Liver (tissue), 9 donors: ENCODE data around the gene BHMT2. TPM values are rescaled to one million over a fixed set of nuclear protein-coding genes. Genes with fewer than 3 reads are reported as not detected.

Experiments used
- DNase-seq: peaks from one replicate; pipeline ENCODE4 v3.0.0-alpha.2; 2017; ENCODE audit warnings: low spot score
- H3K27ac ChIP-seq, 2 donors: one replicate each; pipeline ENCODE4 v1.7.0; 2013; ENCODE audit warnings: inconsistent platforms in 2 of 2, low read length in 2 of 2, control low read depth in 1 of 2, low read depth in 1 of 2, mild to moderate bottlenecking in 1 of 2
- H3K27me3 ChIP-seq, 4 donors: one replicate each; pipeline versions ENCODE4 v1.6.1 to v1.7.0; 2013; ENCODE audit warnings: low read length in 3 of 4, inconsistent platforms in 1 of 4, mild to moderate bottlenecking in 1 of 4, moderate library complexity in 1 of 4; ENCODE audit not compliant: control insufficient read depth in 4 of 4, insufficient read depth in 4 of 4
- H3K36me3 ChIP-seq, 4 donors: one replicate each; pipeline versions ENCODE4 v1.6.1 to v1.7.0; 2013; ENCODE audit warnings: low read length in 3 of 4, mild to moderate bottlenecking in 3 of 4, low read depth in 1 of 4, moderate library complexity in 1 of 4; ENCODE audit not compliant: control insufficient read depth in 4 of 4, insufficient read depth in 3 of 4
- H3K4me1 ChIP-seq, 4 donors: one replicate each; pipeline versions ENCODE4 v1.6.1 to v1.7.0; 2013; ENCODE audit warnings: low read length in 3 of 4, mild to moderate bottlenecking in 3 of 4, moderate library complexity in 1 of 4; ENCODE audit not compliant: control insufficient read depth in 4 of 4, insufficient read depth in 4 of 4
- H3K4me3 ChIP-seq, 3 donors: one replicate each; pipeline versions ENCODE4 v1.6.1 to v1.7.0; 2013; ENCODE audit warnings: low read length in 3 of 3, control low read depth in 1 of 3, low read depth in 1 of 3, mild to moderate bottlenecking in 1 of 3
- H3K9ac ChIP-seq, 2 donors: one replicate each; pipeline ENCODE4 v1.7.0; 2013; ENCODE audit warnings: low read length in 2 of 2, mild to moderate bottlenecking in 2 of 2, moderate library complexity in 2 of 2, control low read depth in 1 of 2, low read depth in 1 of 2
- H3K9me3 ChIP-seq, 4 donors: one replicate each; pipeline versions ENCODE4 v1.6.1 to v1.7.0; 2013; ENCODE audit warnings: low read length in 3 of 4; ENCODE audit not compliant: control insufficient read depth in 4 of 4
- EGR1 ChIP-seq, 2 donors: IDR thresholded peaks; 2 replicates each; pipeline ENCODE4 v1.6.1; 2016 to 2018; ENCODE audit warnings: antibody characterized with exemption in 2 of 2, low read depth in 2 of 2
- FOXA1 ChIP-seq: IDR thresholded peaks from 2 replicates; pipeline ENCODE4 v1.6.1; 2016; ENCODE audit warnings: antibody characterized with exemption
- FOXA2 ChIP-seq: IDR thresholded peaks from 2 replicates; pipeline ENCODE4 v1.6.1; 2016; ENCODE audit warnings: antibody characterized with exemption
- HNF4A ChIP-seq, 2 donors: conservative IDR thresholded peaks; 2 replicates each; pipeline ENCODE4 v1.6.1; 2016; ENCODE audit warnings: antibody characterized with exemption in 2 of 2, mild to moderate bottlenecking in 2 of 2
- HNF4G ChIP-seq: IDR thresholded peaks from 2 replicates; pipeline ENCODE4 v1.6.1; 2016; ENCODE audit warnings: antibody characterized with exemption
- NR2F2 ChIP-seq: IDR thresholded peaks from 2 replicates; pipeline ENCODE4 v1.6.1; 2016; ENCODE audit warnings: antibody characterized with exemption
- RXRA ChIP-seq, 2 donors: IDR thresholded peaks; 2 replicates each; pipeline ENCODE4 v1.6.1; 2017 to 2018; ENCODE audit warnings: antibody characterized with exemption in 2 of 2, mild to moderate bottlenecking in 1 of 2
- SP1 ChIP-seq: IDR thresholded peaks from 2 replicates; pipeline ENCODE4 v1.6.1; 2018; ENCODE audit warnings: antibody characterized with exemption, mild to moderate bottlenecking
- TAF1 ChIP-seq: conservative IDR thresholded peaks from 2 replicates; pipeline ENCODE4 v1.6.1; 2016; ENCODE audit warnings: antibody characterized with exemption, mild to moderate bottlenecking
- YY1 ChIP-seq: IDR thresholded peaks from 2 replicates; pipeline ENCODE4 v1.6.1; 2016; ENCODE audit warnings: antibody characterized with exemption, mild to moderate bottlenecking
- WGBS: extraction: QIAGEN DNeasy Blood & Tissue Kit; methylation state at CpG from one replicate; pipeline ENCODE4 v1.1.7; 2013; 5-methylcytosine and 5-hydroxymethylcytosine counted together
- polyA plus RNA-seq, 2 donors: library from polyadenylated mRNA; stranded (reverse) in 1 of 2; unstranded in 1 of 2; fragments of 200-250 nt in 1 of 2; fragments of >200 nt in 1 of 2; fragmentation: Nextera tagmentation in 1 of 2; extraction: Ambion mirVana in 1 of 2; gene quantifications; one replicate each; pipeline versions ENCODE4 v1.2.1 to v1.2.3, GENCODE V29; 2013 to 2015
- total RNA-seq, 2 donors: library from RNA; depleted of rRNA; stranded (reverse); fragments of >200 nt; gene quantifications; one replicate each; pipeline ENCODE4 v1.2.3, GENCODE V29; 2014
- TF ChIP-seq, protein P1 (sequence below): IDR thresholded peaks from 2 replicates; pipeline ENCODE4 v1.6.1; 2016; ENCODE audit warnings: antibody characterized with exemption
- TF ChIP-seq, protein P2 (sequence below): IDR thresholded peaks from 2 replicates; pipeline ENCODE4 v1.6.1; 2016; ENCODE audit warnings: antibody characterized with exemption, mild to moderate bottlenecking
- TF ChIP-seq, protein P3 (sequence below): IDR thresholded peaks from 2 replicates; pipeline ENCODE4 v1.6.1; 2016; ENCODE audit warnings: antibody characterized with exemption
- TF ChIP-seq, protein P4 (sequence below): fragments of 150-350 bp; IDR thresholded peaks from 2 replicates; pipeline ENCODE4 v1.5.1; 2017; ENCODE audit warnings: improper control_type of control experiment, low read depth, low read length; ENCODE audit not compliant: missing input control
- donor health status: healthy.
- donor health status: healthy.
- donor health status: healthy.
- donor health status: healthy.
- donor health status: healthy.

BHMT2 gene
- total and polyA plus RNA-seq, 4 donors: 62.3 to 374 (median 271) TPM

DNA sequence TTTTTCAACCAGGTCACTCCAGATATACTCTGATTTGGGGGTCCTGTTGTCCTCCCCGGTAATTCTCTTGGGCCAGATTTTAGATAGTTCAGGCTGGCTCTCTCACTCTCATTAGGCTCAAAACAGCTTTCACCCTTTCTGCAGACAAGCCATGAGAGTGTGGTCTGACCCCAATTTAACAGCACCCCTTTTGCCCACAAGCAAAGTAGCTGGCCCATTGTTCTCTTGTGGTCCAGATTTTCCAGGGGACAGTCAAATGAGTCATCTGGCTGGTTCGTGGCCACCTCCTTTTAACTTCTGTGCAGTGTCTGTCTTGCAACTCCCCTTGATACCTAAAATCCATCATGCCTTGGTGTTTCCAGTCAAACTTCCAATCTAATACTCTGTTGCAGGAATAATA is 16.5 kb downstream of the BHMT2 start:
- peaks cover 0 to 10% (median 8%) of the 10 kb centered on the region in 4 donors for H3K36me3 ChIP-seq
- H3K27ac ChIP-seq: peak overlapping the region in 1 of 2 donors; percentile 23
- no peak for TF ChIP-seq RXRA (IDR thresholded peaks at IDR 0.05)
- DNase-seq: no peak
- H3K4me1 ChIP-seq: peaks cover 11 to 19% (median 15%) of the 10 kb centered on the region in 4 donors
- no peak overlapping the region for H3K4me3 ChIP-seq
- no peak overlapping the region for H3K9ac ChIP-seq
- no peaks in the 10 kb centered on the region for H3K27me3 ChIP-seq
- 88% methylated on average over 2 of the region's 2 CpGs for WGBS
- no peaks in the 10 kb centered on the region for H3K9me3 ChIP-seq

DNA sequence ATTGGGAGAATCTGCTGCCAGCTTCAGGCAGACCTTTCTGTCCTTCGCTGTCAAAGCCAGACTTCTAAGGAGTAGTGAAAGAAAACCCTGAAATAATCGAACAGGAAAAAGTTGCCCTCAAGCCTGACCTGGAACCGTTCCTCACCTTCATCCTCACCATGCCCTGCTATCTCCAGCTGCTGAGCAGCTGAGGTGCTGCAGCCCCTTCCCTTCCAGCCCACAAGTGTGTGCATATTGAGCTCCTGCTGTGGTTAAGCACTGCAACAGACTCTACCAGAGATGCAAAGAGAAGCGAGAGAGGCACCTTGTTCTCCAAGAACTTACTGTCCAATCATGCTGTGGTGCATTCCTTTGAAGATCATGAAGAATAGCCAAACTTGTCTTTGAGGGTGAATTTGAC is 18.9 kb downstream of the BHMT2 start:
- H3K36me3 ChIP-seq: peaks cover 0 to 6% (median 4%) of the 10 kb centered on the region in 4 donors
- 85% methylated on average over 4 of the region's 4 CpGs for WGBS
- H3K4me3 ChIP-seq: no peak overlapping the region
- no peak overlapping the region for H3K9ac ChIP-seq
- H3K27ac ChIP-seq: no peak overlapping the region
- no peaks in the 10 kb centered on the region for H3K9me3 ChIP-seq
- peaks cover 10 to 21% (median 18%) of the 10 kb centered on the region in 4 donors for H3K4me1 ChIP-seq
- no peak for TF ChIP-seq SP1
- no peak for TF ChIP-seq NR2F2
- TF ChIP-seq FOXA2: no peak
- TF ChIP-seq, protein P1, sequence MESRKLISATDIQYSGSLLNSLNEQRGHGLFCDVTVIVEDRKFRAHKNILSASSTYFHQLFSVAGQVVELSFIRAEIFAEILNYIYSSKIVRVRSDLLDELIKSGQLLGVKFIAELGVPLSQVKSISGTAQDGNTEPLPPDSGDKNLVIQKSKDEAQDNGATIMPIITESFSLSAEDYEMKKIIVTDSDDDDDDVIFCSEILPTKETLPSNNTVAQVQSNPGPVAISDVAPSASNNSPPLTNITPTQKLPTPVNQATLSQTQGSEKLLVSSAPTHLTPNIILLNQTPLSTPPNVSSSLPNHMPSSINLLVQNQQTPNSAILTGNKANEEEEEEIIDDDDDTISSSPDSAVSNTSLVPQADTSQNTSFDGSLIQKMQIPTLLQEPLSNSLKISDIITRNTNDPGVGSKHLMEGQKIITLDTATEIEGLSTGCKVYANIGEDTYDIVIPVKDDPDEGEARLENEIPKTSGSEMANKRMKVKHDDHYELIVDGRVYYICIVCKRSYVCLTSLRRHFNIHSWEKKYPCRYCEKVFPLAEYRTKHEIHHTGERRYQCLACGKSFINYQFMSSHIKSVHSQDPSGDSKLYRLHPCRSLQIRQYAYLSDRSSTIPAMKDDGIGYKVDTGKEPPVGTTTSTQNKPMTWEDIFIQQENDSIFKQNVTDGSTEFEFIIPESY: no peak
- TF ChIP-seq HNF4G: no peak
- TF ChIP-seq, protein P2, sequence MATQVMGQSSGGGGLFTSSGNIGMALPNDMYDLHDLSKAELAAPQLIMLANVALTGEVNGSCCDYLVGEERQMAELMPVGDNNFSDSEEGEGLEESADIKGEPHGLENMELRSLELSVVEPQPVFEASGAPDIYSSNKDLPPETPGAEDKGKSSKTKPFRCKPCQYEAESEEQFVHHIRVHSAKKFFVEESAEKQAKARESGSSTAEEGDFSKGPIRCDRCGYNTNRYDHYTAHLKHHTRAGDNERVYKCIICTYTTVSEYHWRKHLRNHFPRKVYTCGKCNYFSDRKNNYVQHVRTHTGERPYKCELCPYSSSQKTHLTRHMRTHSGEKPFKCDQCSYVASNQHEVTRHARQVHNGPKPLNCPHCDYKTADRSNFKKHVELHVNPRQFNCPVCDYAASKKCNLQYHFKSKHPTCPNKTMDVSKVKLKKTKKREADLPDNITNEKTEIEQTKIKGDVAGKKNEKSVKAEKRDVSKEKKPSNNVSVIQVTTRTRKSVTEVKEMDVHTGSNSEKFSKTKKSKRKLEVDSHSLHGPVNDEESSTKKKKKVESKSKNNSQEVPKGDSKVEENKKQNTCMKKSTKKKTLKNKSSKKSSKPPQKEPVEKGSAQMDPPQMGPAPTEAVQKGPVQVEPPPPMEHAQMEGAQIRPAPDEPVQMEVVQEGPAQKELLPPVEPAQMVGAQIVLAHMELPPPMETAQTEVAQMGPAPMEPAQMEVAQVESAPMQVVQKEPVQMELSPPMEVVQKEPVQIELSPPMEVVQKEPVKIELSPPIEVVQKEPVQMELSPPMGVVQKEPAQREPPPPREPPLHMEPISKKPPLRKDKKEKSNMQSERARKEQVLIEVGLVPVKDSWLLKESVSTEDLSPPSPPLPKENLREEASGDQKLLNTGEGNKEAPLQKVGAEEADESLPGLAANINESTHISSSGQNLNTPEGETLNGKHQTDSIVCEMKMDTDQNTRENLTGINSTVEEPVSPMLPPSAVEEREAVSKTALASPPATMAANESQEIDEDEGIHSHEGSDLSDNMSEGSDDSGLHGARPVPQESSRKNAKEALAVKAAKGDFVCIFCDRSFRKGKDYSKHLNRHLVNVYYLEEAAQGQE: no peak
- TF ChIP-seq, protein P3, sequence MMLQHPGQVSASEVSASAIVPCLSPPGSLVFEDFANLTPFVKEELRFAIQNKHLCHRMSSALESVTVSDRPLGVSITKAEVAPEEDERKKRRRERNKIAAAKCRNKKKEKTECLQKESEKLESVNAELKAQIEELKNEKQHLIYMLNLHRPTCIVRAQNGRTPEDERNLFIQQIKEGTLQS: no peak
- no peak for TF ChIP-seq RXRA (IDR thresholded peaks at IDR 0.05)
- TF ChIP-seq, protein P4, sequence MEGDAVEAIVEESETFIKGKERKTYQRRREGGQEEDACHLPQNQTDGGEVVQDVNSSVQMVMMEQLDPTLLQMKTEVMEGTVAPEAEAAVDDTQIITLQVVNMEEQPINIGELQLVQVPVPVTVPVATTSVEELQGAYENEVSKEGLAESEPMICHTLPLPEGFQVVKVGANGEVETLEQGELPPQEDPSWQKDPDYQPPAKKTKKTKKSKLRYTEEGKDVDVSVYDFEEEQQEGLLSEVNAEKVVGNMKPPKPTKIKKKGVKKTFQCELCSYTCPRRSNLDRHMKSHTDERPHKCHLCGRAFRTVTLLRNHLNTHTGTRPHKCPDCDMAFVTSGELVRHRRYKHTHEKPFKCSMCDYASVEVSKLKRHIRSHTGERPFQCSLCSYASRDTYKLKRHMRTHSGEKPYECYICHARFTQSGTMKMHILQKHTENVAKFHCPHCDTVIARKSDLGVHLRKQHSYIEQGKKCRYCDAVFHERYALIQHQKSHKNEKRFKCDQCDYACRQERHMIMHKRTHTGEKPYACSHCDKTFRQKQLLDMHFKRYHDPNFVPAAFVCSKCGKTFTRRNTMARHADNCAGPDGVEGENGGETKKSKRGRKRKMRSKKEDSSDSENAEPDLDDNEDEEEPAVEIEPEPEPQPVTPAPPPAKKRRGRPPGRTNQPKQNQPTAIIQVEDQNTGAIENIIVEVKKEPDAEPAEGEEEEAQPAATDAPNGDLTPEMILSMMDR: no peak
- no peak for TF ChIP-seq TAF1
- no peak for TF ChIP-seq EGR1 (IDR thresholded peaks at IDR 0.05; ENCODE audit: low read depth in 2 of 2)
- TF ChIP-seq HNF4A (conservative IDR thresholded peaks at IDR 0.05): no peak
- TF ChIP-seq FOXA1: no peak
- no peak for TF ChIP-seq YY1
- DNase-seq: no peak
- H3K27me3 ChIP-seq: no peaks in the 10 kb centered on the region
